NCI-H1048 (cell line): ENCODE results near the gene CYP1A2.

Experiments used
- DNase-seq: peaks from one replicate; lab custom pipeline; 2025; lab: John Stamatoyannopoulos, UW

The CYP1A2 gene

GRCh38 chr15:74804935-74805334, 56.3 kb downstream of the CYP1A2 start:
- no peak for DNase-seq
